ENCODE measurements around the gene PDCD11. TPM values are rescaled to one million over a fixed set of nuclear protein-coding genes. Genes with fewer than 3 reads are reported as not detected.
A peak's percentile ranks its signal among the peaks of the same experiment; 100 is the strongest.
"Not testable (repeated sequence)": the region's sequence is repeated elsewhere in the genome, so short reads cannot be mapped to it uniquely, and the experiment has no call there.

Gene PDCD11
- total RNA-seq, 3 donors from 2014 or later, result 122 to 127 (median 124) TPM

GRCh38 chr10:103394180-103394579 lies 2.2 kb upstream of the PDCD11 start:
- ATAC-seq (no peak), DNase-seq (no peak)
- Mint-ChIP-seq H3K4me1 (ENCODE audit: low read depth) (peaks cover 51% of the 10 kb centered on the region), H3K4me3 (peak overlapping the region; percentile 65), H3K9me3 (no peaks in the 10 kb centered on the region), H3K27me3 (ENCODE audit: low read depth) (no peaks in the 10 kb centered on the region), H3K36me3 (ENCODE audit: insufficient read depth) (peaks cover 30% of the 10 kb centered on the region)

- ATAC-seq, result peak in 1 of 2 donors; percentile 1
- peak overlapping the region; percentile 90 for H3K4me3 Mint-ChIP-seq
- no peak for DNase-seq
- H3K27me3 Mint-ChIP-seq (ENCODE audit: low read depth), result no peaks in the 10 kb centered on the region
- peaks cover 53% of the 10 kb centered on the region for H3K4me1 Mint-ChIP-seq (ENCODE audit: low read depth)
- H3K9me3 Mint-ChIP-seq, result no peaks in the 10 kb centered on the region
- peaks cover 43% of the 10 kb centered on the region for H3K36me3 Mint-ChIP-seq (ENCODE audit: insufficient read depth)
Observed at GRCh38 chr10:103395754-103396066, 716 bp upstream of the PDCD11 start.

- Mint-ChIP-seq H3K27me3 (ENCODE audit: low read depth) (no peaks in the 10 kb centered on the region), H3K4me1 (ENCODE audit: low read depth) (peaks cover 53% of the 10 kb centered on the region), H3K4me3 (peak overlapping the region; percentile 90), H3K36me3 (ENCODE audit: insufficient read depth) (peaks cover 44% of the 10 kb centered on the region), H3K9me3 (no peaks in the 10 kb centered on the region)
- DNase-seq, result no peak
- no peak for ATAC-seq
Observed at GRCh38 chr10:103396789-103397087, 312 bp downstream of the PDCD11 start.

GRCh38 chr10:103397191-103397825 lies 882 bp downstream of the PDCD11 start:
- ATAC-seq, result no peak
- no peaks in the 10 kb centered on the region for H3K27me3 Mint-ChIP-seq (ENCODE audit: low read depth)
- no peak for DNase-seq
- no peaks in the 10 kb centered on the region for H3K9me3 Mint-ChIP-seq
- H3K36me3 Mint-ChIP-seq (ENCODE audit: insufficient read depth), result peaks cover 40% of the 10 kb centered on the region
- peak overlapping the region; percentile 90 for H3K4me3 Mint-ChIP-seq
- H3K4me1 Mint-ChIP-seq (ENCODE audit: low read depth), result peaks cover 53% of the 10 kb centered on the region

GRCh38 chr10:103413564-103413963 lies 17.1 kb downstream of the PDCD11 start:
- Mint-ChIP-seq H3K27me3 (ENCODE audit: low read depth) (no peaks in the 10 kb centered on the region), H3K9me3 (no peaks in the 10 kb centered on the region), H3K4me1 (ENCODE audit: low read depth) (no peaks in the 10 kb centered on the region), H3K4me3 (no peak overlapping the region), H3K36me3 (ENCODE audit: insufficient read depth) (peaks cover 48% of the 10 kb centered on the region)
- no peak for ATAC-seq
- no peak for DNase-seq

- DNase-seq (no peak), ATAC-seq (no peak)
- peaks cover 59% of the 10 kb centered on the region for H3K36me3 Mint-ChIP-seq (ENCODE audit: insufficient read depth)
- no peaks in the 10 kb centered on the region for H3K4me1 Mint-ChIP-seq (ENCODE audit: low read depth)
- no peaks in the 10 kb centered on the region for H3K27me3 Mint-ChIP-seq (ENCODE audit: low read depth)
- no peaks in the 10 kb centered on the region for H3K9me3 Mint-ChIP-seq
- H3K4me3 Mint-ChIP-seq, result no peak overlapping the region
Observed at GRCh38 chr10:103415581-103415980, 19.2 kb downstream of the PDCD11 start.

GRCh38 chr10:103416436-103417147 lies 20.2 kb downstream of the PDCD11 start:
- Mint-ChIP-seq H3K36me3 (ENCODE audit: insufficient read depth) (peaks cover 62% of the 10 kb centered on the region), H3K27me3 (ENCODE audit: low read depth) (no peaks in the 10 kb centered on the region), H3K4me1 (ENCODE audit: low read depth) (no peaks in the 10 kb centered on the region), H3K4me3 (no peak overlapping the region), H3K9me3 (no peaks in the 10 kb centered on the region)
- peak in 1 of 2 donors; percentile 28 for ATAC-seq
- peak; percentile 46 for DNase-seq

- H3K4me1 Mint-ChIP-seq (ENCODE audit: low read depth); H3K4me3 Mint-ChIP-seq; H3K27me3 Mint-ChIP-seq (ENCODE audit: low read depth); H3K9me3 Mint-ChIP-seq; ATAC-seq; DNase-seq: not testable (repeated sequence)
- peaks cover 60% of the 10 kb centered on the region for H3K36me3 Mint-ChIP-seq (ENCODE audit: insufficient read depth)
Observed at GRCh38 chr10:103417148-103417469, 20.7 kb downstream of the PDCD11 start.

GRCh38 chr10:103417601-103418000 lies 21.2 kb downstream of the PDCD11 start:
- no peak for DNase-seq
- Mint-ChIP-seq H3K4me3 (no peak overlapping the region), H3K4me1 (ENCODE audit: low read depth) (no peaks in the 10 kb centered on the region), H3K27me3 (ENCODE audit: low read depth) (no peaks in the 10 kb centered on the region), H3K36me3 (ENCODE audit: insufficient read depth) (peaks cover 64% of the 10 kb centered on the region), H3K9me3 (no peaks in the 10 kb centered on the region)
- no peak for ATAC-seq

- no peak for DNase-seq
- Mint-ChIP-seq H3K9me3 (no peaks in the 10 kb centered on the region), H3K27me3 (ENCODE audit: low read depth) (no peaks in the 10 kb centered on the region), H3K4me1 (ENCODE audit: low read depth) (no peaks in the 10 kb centered on the region), H3K4me3 (no peak overlapping the region), H3K36me3 (ENCODE audit: insufficient read depth) (peaks cover 69% of the 10 kb centered on the region)
- no peak for ATAC-seq
Observed at GRCh38 chr10:103419101-103419500, 22.7 kb downstream of the PDCD11 start.

- no peaks in the 10 kb centered on the region for H3K9me3 Mint-ChIP-seq
- ATAC-seq, result no peak
- H3K36me3 Mint-ChIP-seq (ENCODE audit: insufficient read depth), result peaks cover 63% of the 10 kb centered on the region
Observed at GRCh38 chr10:103423748-103424147, 27.3 kb downstream of the PDCD11 start.

GRCh38 chr10:103427866-103428265 lies 31.4 kb downstream of the PDCD11 start:
- H3K4me1 Mint-ChIP-seq (ENCODE audit: low read depth), result peaks cover 33% of the 10 kb centered on the region
- peaks cover 56% of the 10 kb centered on the region for H3K36me3 Mint-ChIP-seq (ENCODE audit: insufficient read depth)
- DNase-seq, result no peak
- no peaks in the 10 kb centered on the region for H3K27me3 Mint-ChIP-seq (ENCODE audit: low read depth)
- no peak for ATAC-seq
- H3K9me3 Mint-ChIP-seq, result no peaks in the 10 kb centered on the region
- no peak overlapping the region for H3K4me3 Mint-ChIP-seq

More at GRCh38 chr10:103423748-103424147, 27.3 kb downstream of the PDCD11 start:
- H3K4me1 Mint-ChIP-seq (ENCODE audit: low read depth), result peaks cover 15% of the 10 kb centered on the region
- no peaks in the 10 kb centered on the region for H3K27me3 Mint-ChIP-seq (ENCODE audit: low read depth)
- DNase-seq, result no peak
- no peak overlapping the region for H3K4me3 Mint-ChIP-seq

- H3K9me3 Mint-ChIP-seq, result no peaks in the 10 kb centered on the region
- DNase-seq (no peak), ATAC-seq (no peak)
- no peak overlapping the region for H3K4me3 Mint-ChIP-seq
- no peaks in the 10 kb centered on the region for H3K27me3 Mint-ChIP-seq (ENCODE audit: low read depth)
- H3K4me1 Mint-ChIP-seq (ENCODE audit: low read depth), result peaks cover 33% of the 10 kb centered on the region
- peaks cover 50% of the 10 kb centered on the region for H3K36me3 Mint-ChIP-seq (ENCODE audit: insufficient read depth)
Observed at GRCh38 chr10:103428989-103429643, 32.7 kb downstream of the PDCD11 start.

GRCh38 chr10:103429647-103430046 lies 33.2 kb downstream of the PDCD11 start:
- Mint-ChIP-seq H3K36me3 (ENCODE audit: insufficient read depth) (peaks cover 45% of the 10 kb centered on the region), H3K4me3 (peak overlapping the region; percentile 1), H3K9me3 (no peaks in the 10 kb centered on the region), H3K4me1 (ENCODE audit: low read depth) (peaks cover 33% of the 10 kb centered on the region), H3K27me3 (ENCODE audit: low read depth) (no peaks in the 10 kb centered on the region)
- ATAC-seq (peak in 1 of 2 donors; percentile 38), DNase-seq (no peak)

- ATAC-seq, result no peak
- no peaks in the 10 kb centered on the region for H3K9me3 Mint-ChIP-seq
- H3K4me1 Mint-ChIP-seq (ENCODE audit: low read depth), result peaks cover 33% of the 10 kb centered on the region
- H3K36me3 Mint-ChIP-seq (ENCODE audit: insufficient read depth), result peaks cover 41% of the 10 kb centered on the region
- H3K4me3 Mint-ChIP-seq, result no peak overlapping the region
- H3K27me3 Mint-ChIP-seq (ENCODE audit: low read depth), result no peaks in the 10 kb centered on the region
- DNase-seq, result no peak
Observed at GRCh38 chr10:103431902-103432301, 35.5 kb downstream of the PDCD11 start.

Measured in activated T-cell treated with anti-CD3 and anti-CD28 coated beads, Interleukin-2, amount 50 U/mL, for 4 hours (primary cell).